Osteocyte (in vitro differentiated cells): ENCODE measurements around the gene PHACTR1. TPM values are rescaled to one million over a fixed set of nuclear protein-coding genes. Genes with fewer than 3 reads are reported as not detected.
"Not testable (repeated sequence)": the region's sequence is repeated elsewhere in the genome, so short reads cannot be mapped to it uniquely, and the experiment has no call there.

ENCODE experiments used
- DNase-seq: peaks from one replicate; pipeline ENCODE4 v3.0.0; 2021; ENCODE audit warnings: mixed read lengths; ENCODE audit not compliant: unreplicated experiment; ENCODE audit errors: extremely low spot score
- H3K27ac Mint-ChIP-seq: one replicate; pipeline ENCODE4 v1.8.0; 2021; ENCODE audit warnings: mild to moderate bottlenecking, mixed read lengths; ENCODE audit not compliant: unreplicated experiment
- H3K27me3 Mint-ChIP-seq: one replicate; pipeline ENCODE4 v1.8.0; 2021; ENCODE audit warnings: mixed read lengths; ENCODE audit not compliant: unreplicated experiment
- H3K36me3 Mint-ChIP-seq: one replicate; pipeline ENCODE4 v1.8.0; 2021; ENCODE audit warnings: mixed read lengths; ENCODE audit not compliant: unreplicated experiment
- H3K4me1 Mint-ChIP-seq: one replicate; pipeline ENCODE4 v1.8.0; 2021; ENCODE audit warnings: mixed read lengths; ENCODE audit not compliant: unreplicated experiment
- H3K4me3 Mint-ChIP-seq: one replicate; pipeline ENCODE4 v1.8.0; 2021; ENCODE audit warnings: mild to moderate bottlenecking, moderate library complexity, mixed read lengths; ENCODE audit not compliant: unreplicated experiment
- H3K9me3 Mint-ChIP-seq: one replicate; pipeline ENCODE4 v1.8.0; 2021; ENCODE audit warnings: mixed read lengths; ENCODE audit not compliant: unreplicated experiment
- CTCF ChIP-seq: fragments of 200-600 bp; sonication (generic); IDR thresholded peaks from 2 replicates; pipeline ENCODE4 v1.5.0; 2021; ENCODE audit warnings: antibody characterized with exemption, mild to moderate bottlenecking, moderate library complexity
- total RNA-seq: library from RNA; stranded (reverse); gene quantifications from 2 replicates; pipeline ENCODE4 v1.2.1, GENCODE V29; 2021

Gene PHACTR1
- total RNA-seq, 1 donor from 2014 or later, result 1.0 TPM

DNA sequence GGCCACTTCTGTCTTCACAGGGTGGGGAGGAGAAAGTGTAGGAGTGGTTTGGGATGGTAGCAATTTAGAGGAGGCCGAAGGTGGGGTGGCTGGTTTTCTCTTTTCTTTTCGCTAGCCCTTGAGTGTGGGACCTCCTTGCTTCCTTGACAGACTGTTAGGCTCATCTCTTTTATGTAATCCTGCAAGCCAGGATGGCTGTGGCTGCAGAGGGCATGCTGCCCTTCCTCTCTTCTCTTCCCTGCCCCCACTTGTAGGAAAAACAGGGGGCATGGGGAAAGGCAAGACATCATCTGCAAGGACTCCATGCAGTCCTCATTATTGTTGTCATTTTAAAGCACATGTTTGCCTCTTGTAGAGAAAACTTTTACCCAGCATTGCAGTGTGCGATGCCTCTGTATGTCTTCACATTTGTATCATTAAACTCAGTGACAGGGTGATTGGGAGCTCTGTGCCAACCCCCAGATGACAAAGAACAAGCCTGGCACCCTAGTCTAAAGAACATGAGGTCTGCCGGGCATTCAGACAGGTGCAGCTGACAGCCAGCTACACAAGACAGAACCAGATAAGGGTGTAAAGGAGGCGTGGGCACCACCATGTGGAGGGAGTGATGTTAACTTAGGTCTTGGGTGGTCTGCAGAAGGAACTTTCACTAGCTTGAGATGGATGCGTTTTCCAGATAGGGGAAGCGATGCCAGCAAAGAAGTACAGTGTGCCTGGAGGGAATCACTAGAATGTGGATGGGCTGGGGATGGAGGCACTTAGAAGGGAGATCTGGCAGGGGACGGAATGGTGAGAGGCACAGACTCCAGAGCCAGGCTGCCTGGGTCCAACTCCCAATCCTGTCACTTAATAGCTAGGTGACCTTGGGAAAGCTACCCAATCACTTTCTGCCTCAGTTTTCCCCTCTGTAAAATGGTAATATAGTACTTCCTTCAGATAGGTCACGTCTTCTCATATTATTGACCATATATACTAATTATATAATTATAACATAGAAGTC lies 404.2 kb downstream of the PHACTR1 start:
- TF ChIP-seq CTCF, result no peak
- H3K4me1 Mint-ChIP-seq, result no peaks in the 10 kb centered on the region
- H3K4me3 Mint-ChIP-seq, result no peak overlapping the region
- H3K27ac Mint-ChIP-seq, result no peak overlapping the region
- no peaks in the 10 kb centered on the region for H3K36me3 Mint-ChIP-seq
- H3K27me3 Mint-ChIP-seq, result peaks cover 5% of the 10 kb centered on the region
- H3K9me3 Mint-ChIP-seq, result no peaks in the 10 kb centered on the region
- DNase-seq, result no peak

DNA sequence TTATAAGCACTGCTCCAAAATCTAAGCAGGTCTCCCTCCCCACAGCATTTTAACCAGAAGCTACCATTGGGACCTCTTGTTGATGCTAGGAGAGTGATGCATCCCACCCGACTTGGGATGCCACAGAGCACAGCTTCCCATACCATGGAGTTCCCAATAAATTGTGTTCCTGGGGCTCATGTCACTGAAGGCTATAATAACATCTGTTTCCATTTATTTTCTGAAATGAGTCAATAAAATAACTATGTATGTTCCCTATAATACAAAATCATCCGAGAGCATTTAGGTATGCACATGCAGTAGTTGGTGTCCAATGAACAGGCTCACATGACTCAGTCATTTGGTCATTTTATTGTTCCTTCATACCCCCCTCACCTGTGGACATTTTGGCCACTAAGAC lies 407.6 kb downstream of the PHACTR1 start:
- no peak for DNase-seq
- H3K27ac Mint-ChIP-seq, result no peak overlapping the region
- peaks cover 10% of the 10 kb centered on the region for H3K27me3 Mint-ChIP-seq
- H3K4me1 Mint-ChIP-seq, result no peaks in the 10 kb centered on the region
- no peaks in the 10 kb centered on the region for H3K36me3 Mint-ChIP-seq
- TF ChIP-seq CTCF, result no peak
- H3K4me3 Mint-ChIP-seq, result no peak overlapping the region
- H3K9me3 Mint-ChIP-seq, result no peaks in the 10 kb centered on the region

GRCh38 chr6:13125841-13126240 lies 409.3 kb downstream of the PHACTR1 start:
- Mint-ChIP-seq H3K27me3 (peaks cover 12% of the 10 kb centered on the region), H3K9me3 (no peaks in the 10 kb centered on the region), H3K4me1 (no peaks in the 10 kb centered on the region), H3K36me3 (no peaks in the 10 kb centered on the region), H3K4me3 (no peak overlapping the region), H3K27ac (no peak overlapping the region)
- TF ChIP-seq CTCF, result no peak
- DNase-seq, result no peak

DNA sequence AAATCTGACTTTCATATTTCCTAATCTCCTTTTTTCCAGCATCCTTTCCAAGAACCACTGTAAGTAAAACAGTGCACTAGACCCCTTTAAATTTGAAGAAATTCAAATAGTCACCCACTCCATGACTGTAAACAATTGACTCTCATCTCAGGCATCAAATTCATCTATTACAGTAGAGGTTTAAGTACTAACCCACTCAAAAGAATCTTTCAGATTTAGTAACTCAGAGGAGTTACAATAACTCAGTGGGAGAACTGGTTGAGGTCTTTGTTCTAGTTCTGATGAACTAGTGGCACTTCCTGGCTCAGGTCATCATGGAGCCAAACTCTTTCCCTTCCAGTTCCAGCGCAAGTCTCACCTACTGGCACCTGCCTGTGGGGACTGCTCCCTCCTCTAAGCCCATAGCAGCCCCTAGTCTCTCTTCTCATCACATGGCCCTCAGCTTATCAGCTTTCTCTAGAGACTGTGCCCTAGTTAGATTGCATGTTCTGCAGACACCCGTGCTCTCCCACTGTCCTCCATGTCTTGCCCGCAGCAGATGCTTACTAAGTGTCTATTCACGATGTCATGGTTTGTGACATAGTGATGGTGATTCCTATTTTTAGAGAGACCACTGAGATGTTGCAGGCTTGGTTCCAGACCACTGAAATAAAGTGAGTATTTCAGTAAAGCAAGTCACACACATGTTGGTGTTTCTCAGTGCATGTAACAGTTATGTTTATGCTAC lies 415.5 kb downstream of the PHACTR1 start:
- Mint-ChIP-seq H3K27me3 (peaks cover 15% of the 10 kb centered on the region), H3K27ac (no peak overlapping the region), H3K4me3 (no peak overlapping the region), H3K36me3 (no peaks in the 10 kb centered on the region), H3K4me1 (no peaks in the 10 kb centered on the region), H3K9me3 (no peaks in the 10 kb centered on the region)
- no peak for TF ChIP-seq CTCF
- no peak for DNase-seq

GRCh38 chr6:13133894-13134293 lies 417.3 kb downstream of the PHACTR1 start:
- not testable (repeated sequence) for DNase-seq, H3K27ac Mint-ChIP-seq, H3K36me3 Mint-ChIP-seq, H3K4me1 Mint-ChIP-seq, H3K4me3 Mint-ChIP-seq, H3K9me3 Mint-ChIP-seq
- H3K27me3 Mint-ChIP-seq, result peaks cover 12% of the 10 kb centered on the region
